HepG2 (cell line): ENCODE measurements around the gene TM4SF1.

Experiments
- HDAC1 ChIP-seq: sonication (generic); formaldehyde crosslinking; IDR thresholded peaks from 2 replicates; pipeline ENCODE4 v1.5.1; 2020; ENCODE audit warnings: mild to moderate bottlenecking, missing genetic modification reagents
- MED13 ChIP-seq: sonication (generic); formaldehyde crosslinking; IDR thresholded peaks from 2 replicates; pipeline ENCODE4 v1.5.0; 2020; ENCODE audit warnings: missing genetic modification reagents
- TCF7 ChIP-seq: sonication (generic); IDR thresholded peaks from 2 replicates; pipeline ENCODE4 v1.6.1; 2016; ENCODE audit warnings: antibody characterized with exemption, low read depth

GRCh38 chr3:149406244-149406752, 28.8 kb upstream of the TM4SF1 start:
- no peak for TF ChIP-seq MED13 (CRISPR knock-in tag)
- no peak for TF ChIP-seq TCF7
- TF ChIP-seq HDAC1 (CRISPR knock-in tag), result no peak
